Memory B cell (primary cell): ENCODE measurements around the gene NELFB.

Experiments used
- ATAC-seq: fragments of 150-1000 bp; cut with Tn5 transposase; 2 replicates; pipeline ENCODE4 v1.10.0; 2021; ENCODE audit warnings: low read depth, mild to moderate bottlenecking, moderate library complexity
- DNase-seq, 2 donors: peaks; one replicate each; pipeline ENCODE4 v3.0.0; 2022; ENCODE audit warnings: low spot score in 2 of 2
- H3K27ac Mint-ChIP-seq: one replicate; pipeline ENCODE4 v1.8.0; 2022; ENCODE audit warnings: mild to moderate bottlenecking, moderate library complexity, mixed read lengths
- H3K27me3 Mint-ChIP-seq: one replicate; pipeline ENCODE4 v1.8.0; 2022; ENCODE audit warnings: mixed read lengths
- H3K36me3 Mint-ChIP-seq: one replicate; pipeline ENCODE4 v1.8.0; 2022; ENCODE audit warnings: mild to moderate bottlenecking, mixed read lengths
- H3K4me1 Mint-ChIP-seq: one replicate; pipeline ENCODE4 v1.8.0; 2022; ENCODE audit warnings: mixed read lengths
- H3K4me3 Mint-ChIP-seq: one replicate; pipeline ENCODE4 v1.8.0; 2022; ENCODE audit warnings: mild to moderate bottlenecking, moderate library complexity, mixed read lengths
- H3K9me3 Mint-ChIP-seq: one replicate; pipeline ENCODE4 v1.8.0; 2022; ENCODE audit warnings: mixed read lengths

The NELFB gene

GRCh38 chr9:137314561-137315560 is 59.7 kb downstream of the NELFB start:
- H3K4me1 Mint-ChIP-seq, result no peaks in the 10 kb centered on the region
- DNase-seq (peak in 1 of 2 donors; percentile 14), ATAC-seq (no peak)
- peaks cover 3% of the 10 kb centered on the region for H3K27me3 Mint-ChIP-seq
- no peak overlapping the region for H3K4me3 Mint-ChIP-seq
- H3K36me3 Mint-ChIP-seq, result no peaks in the 10 kb centered on the region
- no peak overlapping the region for H3K27ac Mint-ChIP-seq
- H3K9me3 Mint-ChIP-seq, result no peaks in the 10 kb centered on the region

GRCh38 chr9:137315581-137316011 is 60.5 kb downstream of the NELFB start:
- Mint-ChIP-seq H3K9me3 (no peaks in the 10 kb centered on the region), H3K4me3 (no peak overlapping the region), H3K27ac (no peak overlapping the region), H3K4me1 (peaks cover 2% of the 10 kb centered on the region), H3K27me3 (peaks cover 3% of the 10 kb centered on the region), H3K36me3 (no peaks in the 10 kb centered on the region)
- ATAC-seq, result no peak
- DNase-seq, result peak in 1 of 2 donors; percentile 11

- H3K27ac Mint-ChIP-seq, result no peak overlapping the region
- peak; percentile 19 for ATAC-seq
- H3K4me1 Mint-ChIP-seq, result peaks cover 4% of the 10 kb centered on the region
- H3K27me3 Mint-ChIP-seq, result peaks cover 3% of the 10 kb centered on the region
- H3K4me3 Mint-ChIP-seq, result no peak overlapping the region
- DNase-seq, result peak in 1 of 2 donors; percentile 36
- no peaks in the 10 kb centered on the region for H3K36me3 Mint-ChIP-seq
- H3K9me3 Mint-ChIP-seq, result no peaks in the 10 kb centered on the region
These were observed 61.2 kb downstream of the NELFB start for GRCh38 chr9:137316012-137316981.

- no peak for DNase-seq
- Mint-ChIP-seq H3K27ac (no peak overlapping the region), H3K27me3 (peaks cover 3% of the 10 kb centered on the region), H3K36me3 (no peaks in the 10 kb centered on the region), H3K4me3 (no peak overlapping the region), H3K9me3 (no peaks in the 10 kb centered on the region), H3K4me1 (peaks cover 5% of the 10 kb centered on the region)
- ATAC-seq, result no peak
These were observed 62.0 kb downstream of the NELFB start for GRCh38 chr9:137317021-137317717.

- no peaks in the 10 kb centered on the region for H3K9me3 Mint-ChIP-seq
- H3K4me1 Mint-ChIP-seq, result peaks cover 5% of the 10 kb centered on the region
- H3K36me3 Mint-ChIP-seq, result no peaks in the 10 kb centered on the region
- no peak overlapping the region for H3K27ac Mint-ChIP-seq
- peak in 1 of 2 donors; percentile 16 for DNase-seq
- no peak overlapping the region for H3K4me3 Mint-ChIP-seq
- no peak for ATAC-seq
- peaks cover 3% of the 10 kb centered on the region for H3K27me3 Mint-ChIP-seq
These were observed 62.8 kb downstream of the NELFB start for GRCh38 chr9:137317718-137318511.

- Mint-ChIP-seq H3K27ac (no peak overlapping the region), H3K27me3 (peaks cover 3% of the 10 kb centered on the region), H3K9me3 (no peaks in the 10 kb centered on the region), H3K4me3 (no peak overlapping the region), H3K36me3 (no peaks in the 10 kb centered on the region), H3K4me1 (peaks cover 5% of the 10 kb centered on the region)
- DNase-seq (peak in 1 of 2 donors; percentile 9), ATAC-seq (no peak)
These were observed 63.5 kb downstream of the NELFB start for GRCh38 chr9:137318602-137319001.

GRCh38 chr9:137319011-137319738 is 64.0 kb downstream of the NELFB start:
- no peak for ATAC-seq
- H3K27ac Mint-ChIP-seq, result no peak overlapping the region

GRCh38 chr9:137319739-137320551 is 64.8 kb downstream of the NELFB start:
- Mint-ChIP-seq H3K36me3 (no peaks in the 10 kb centered on the region), H3K27ac (no peak overlapping the region), H3K4me3 (no peak overlapping the region), H3K4me1 (peaks cover 5% of the 10 kb centered on the region), H3K9me3 (no peaks in the 10 kb centered on the region), H3K27me3 (peaks cover 3% of the 10 kb centered on the region)
- no peak for ATAC-seq
- DNase-seq, result peak in 1 of 2 donors; percentile 19

More at GRCh38 chr9:137319011-137319738, 64.0 kb downstream of the NELFB start:
- peaks cover 5% of the 10 kb centered on the region for H3K4me1 Mint-ChIP-seq
- peak in 1 of 2 donors; percentile 14 for DNase-seq
- no peaks in the 10 kb centered on the region for H3K9me3 Mint-ChIP-seq
- no peak overlapping the region for H3K4me3 Mint-ChIP-seq
- H3K36me3 Mint-ChIP-seq, result no peaks in the 10 kb centered on the region
- H3K27me3 Mint-ChIP-seq, result peaks cover 3% of the 10 kb centered on the region

GRCh38 chr9:137320555-137321384 is 65.6 kb downstream of the NELFB start:
- Mint-ChIP-seq H3K36me3 (no peaks in the 10 kb centered on the region), H3K4me1 (peaks cover 5% of the 10 kb centered on the region), H3K27me3 (peaks cover 3% of the 10 kb centered on the region), H3K9me3 (no peaks in the 10 kb centered on the region), H3K27ac (no peak overlapping the region), H3K4me3 (peak overlapping the region; percentile 60)
- DNase-seq, result peak in 1 of 2 donors; percentile 44
- peak; percentile 85 for ATAC-seq

- peaks cover 1% of the 10 kb centered on the region for H3K36me3 Mint-ChIP-seq
- peaks cover 1% of the 10 kb centered on the region for H3K9me3 Mint-ChIP-seq
- H3K4me3 Mint-ChIP-seq, result no peak overlapping the region
- H3K4me1 Mint-ChIP-seq, result peaks cover 12% of the 10 kb centered on the region
- no peak for ATAC-seq
- no peak for DNase-seq
- peaks cover 2% of the 10 kb centered on the region for H3K27me3 Mint-ChIP-seq
- no peak overlapping the region for H3K27ac Mint-ChIP-seq
These were observed 66.7 kb downstream of the NELFB start for GRCh38 chr9:137321726-137322361.
